Measurements from ENCODE around the gene LEKR1.

LEKR1 gene

GRCh38 chr3:157001221-157001957 lies 175.2 kb downstream of the LEKR1 start:
- DNase-seq, result no peak

- DNase-seq, result no peak
These were observed 195.5 kb downstream of the LEKR1 start for GRCh38 chr3:157021679-157022078.

- DNase-seq, result no peak
These were observed 197.1 kb downstream of the LEKR1 start for GRCh38 chr3:157023226-157023625.

GRCh38 chr3:157026091-157026490 lies 199.9 kb downstream of the LEKR1 start:
- no peak for DNase-seq

- DNase-seq, result no peak
These were observed 201.9 kb downstream of the LEKR1 start for GRCh38 chr3:157027861-157028745.

- no peak for DNase-seq
These were observed 203.2 kb downstream of the LEKR1 start for GRCh38 chr3:157029365-157029790.

- no peak for DNase-seq
These were observed 204.6 kb downstream of the LEKR1 start for GRCh38 chr3:157030712-157031111.

GRCh38 chr3:157033001-157033400 lies 206.8 kb downstream of the LEKR1 start:
- DNase-seq, result no peak

GRCh38 chr3:157040456-157040855 lies 214.3 kb downstream of the LEKR1 start:
- DNase-seq, result no peak

GRCh38 chr3:157042226-157042625 lies 216.1 kb downstream of the LEKR1 start:
- DNase-seq, result no peak

- DNase-seq, result no peak
These were observed 217.6 kb downstream of the LEKR1 start for GRCh38 chr3:157043771-157044170.

- DNase-seq, result no peak
These were observed 219.2 kb downstream of the LEKR1 start for GRCh38 chr3:157045238-157045850.

- DNase-seq, result no peak
These were observed 220.4 kb downstream of the LEKR1 start for GRCh38 chr3:157046520-157046919.

GRCh38 chr3:157051055-157051454 lies 224.9 kb downstream of the LEKR1 start:
- no peak for DNase-seq

GRCh38 chr3:157051591-157051990 lies 225.4 kb downstream of the LEKR1 start:
- no peak for DNase-seq

GRCh38 chr3:157056035-157056434 lies 229.9 kb downstream of the LEKR1 start:
- DNase-seq, result no peak

GRCh38 chr3:157058392-157059071 lies 232.4 kb downstream of the LEKR1 start:
- DNase-seq, result no peak

GRCh38 chr3:157059181-157059580 lies 233.0 kb downstream of the LEKR1 start:
- no peak for DNase-seq

- DNase-seq, result no peak
These were observed 233.5 kb downstream of the LEKR1 start for GRCh38 chr3:157059661-157060060.

GRCh38 chr3:157061265-157061664 lies 235.1 kb downstream of the LEKR1 start:
- no peak for DNase-seq

- DNase-seq, result no peak
These were observed 237.3 kb downstream of the LEKR1 start for GRCh38 chr3:157063469-157063868.

GRCh38 chr3:157063926-157064325 lies 237.8 kb downstream of the LEKR1 start:
- no peak for DNase-seq

- DNase-seq, result no peak
These were observed 238.2 kb downstream of the LEKR1 start for GRCh38 chr3:157064402-157064801.

Measured in NCI-H774 (cell line).